ENCODE results near the gene HCN3.

HCN3 gene

DNA sequence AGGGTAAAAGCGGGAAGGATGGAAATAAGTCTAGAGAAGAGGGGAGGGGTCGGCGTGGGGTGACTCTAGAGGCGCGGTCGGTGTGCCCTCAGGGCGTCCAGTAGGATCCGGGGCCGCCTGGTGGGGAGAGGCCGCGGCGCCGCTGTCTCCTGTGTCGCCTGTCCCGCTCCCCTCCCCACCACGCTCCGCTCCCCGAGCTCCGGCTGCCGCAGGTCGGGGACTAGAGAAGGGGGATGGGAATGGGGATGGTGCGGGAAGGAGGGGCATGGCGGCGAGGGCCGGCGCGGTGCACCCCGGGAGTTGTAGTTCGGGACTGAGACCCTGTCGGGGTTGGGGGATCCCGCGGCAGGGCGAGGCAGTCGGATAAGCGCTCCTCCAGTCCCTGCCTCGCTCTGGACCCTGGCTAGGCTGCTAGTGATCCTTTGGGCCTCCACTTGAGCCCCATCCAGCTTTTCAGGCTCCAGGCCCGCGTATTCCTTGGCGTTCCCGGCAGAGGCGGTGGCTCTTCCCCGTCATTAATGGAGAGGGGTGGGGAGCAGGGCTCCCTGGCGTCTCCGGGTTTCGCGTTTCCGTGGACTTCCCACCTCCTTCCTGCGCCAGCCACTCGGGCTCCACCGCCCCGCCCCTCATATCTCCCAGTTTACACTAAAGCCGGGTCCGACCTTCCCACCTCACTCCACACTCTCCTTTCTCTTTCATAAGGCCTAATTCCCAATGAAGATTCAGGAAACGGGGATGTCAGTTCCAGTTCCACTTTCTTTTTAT, 21.8 kb upstream of the HCN3 start, which contains the start of gene ENTREP3:
TSS of gene ENTREP3 (minus strand) at position 241 of the 765 bp plus-strand sequence. CDS start 606 bp downstream, outside the sequence.
- H3K4me3 ChIP-seq (replicated peaks; ENCODE audit: low read depth, low read length) = peak within 1 kb of the TSS; percentile 82
- TF ChIP-seq, protein P1, sequence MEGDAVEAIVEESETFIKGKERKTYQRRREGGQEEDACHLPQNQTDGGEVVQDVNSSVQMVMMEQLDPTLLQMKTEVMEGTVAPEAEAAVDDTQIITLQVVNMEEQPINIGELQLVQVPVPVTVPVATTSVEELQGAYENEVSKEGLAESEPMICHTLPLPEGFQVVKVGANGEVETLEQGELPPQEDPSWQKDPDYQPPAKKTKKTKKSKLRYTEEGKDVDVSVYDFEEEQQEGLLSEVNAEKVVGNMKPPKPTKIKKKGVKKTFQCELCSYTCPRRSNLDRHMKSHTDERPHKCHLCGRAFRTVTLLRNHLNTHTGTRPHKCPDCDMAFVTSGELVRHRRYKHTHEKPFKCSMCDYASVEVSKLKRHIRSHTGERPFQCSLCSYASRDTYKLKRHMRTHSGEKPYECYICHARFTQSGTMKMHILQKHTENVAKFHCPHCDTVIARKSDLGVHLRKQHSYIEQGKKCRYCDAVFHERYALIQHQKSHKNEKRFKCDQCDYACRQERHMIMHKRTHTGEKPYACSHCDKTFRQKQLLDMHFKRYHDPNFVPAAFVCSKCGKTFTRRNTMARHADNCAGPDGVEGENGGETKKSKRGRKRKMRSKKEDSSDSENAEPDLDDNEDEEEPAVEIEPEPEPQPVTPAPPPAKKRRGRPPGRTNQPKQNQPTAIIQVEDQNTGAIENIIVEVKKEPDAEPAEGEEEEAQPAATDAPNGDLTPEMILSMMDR (IDR thresholded peaks at IDR 0.05; ENCODE audit: low read depth, low read length, missing control alignments) = no peak
- no peak for DNase-seq (ENCODE audit: extremely low read depth, low read depth)

DNA sequence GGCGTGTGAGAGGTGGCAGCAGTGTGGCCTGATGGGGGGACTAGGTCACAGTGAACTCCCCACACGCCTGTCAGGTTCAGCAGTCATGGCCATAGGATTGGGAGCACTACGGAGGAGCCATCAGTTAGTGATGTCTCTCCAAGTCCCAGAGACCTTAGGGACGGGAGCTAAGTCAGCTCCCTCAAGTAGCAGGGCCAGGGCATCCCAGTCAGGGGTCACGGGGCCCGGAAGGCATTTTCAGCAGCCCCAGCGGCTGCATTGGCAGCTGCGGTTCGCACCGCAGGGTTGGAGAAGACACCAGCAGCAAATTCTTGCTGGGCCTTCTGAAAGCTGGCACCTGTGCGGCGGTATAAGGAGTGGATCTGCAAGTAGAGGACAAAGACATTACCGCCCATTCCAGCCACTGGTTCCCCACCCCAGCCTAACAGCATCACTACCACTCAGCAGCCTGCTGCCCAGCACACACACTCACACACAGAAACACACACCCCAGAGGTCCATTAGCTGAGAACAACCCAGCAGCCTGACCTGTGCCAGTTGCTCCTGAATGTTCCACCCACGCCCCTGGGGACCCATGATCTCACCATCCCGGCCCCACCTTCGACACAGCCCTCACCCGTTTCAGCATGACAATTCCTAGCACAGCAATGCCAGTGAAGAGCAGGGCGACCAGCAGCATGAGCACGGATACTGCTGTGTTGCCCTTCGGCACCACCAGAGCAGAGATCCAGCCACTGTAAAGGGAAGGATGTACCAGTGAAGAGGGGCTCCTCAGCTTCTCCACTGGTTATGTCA, 21.0 kb upstream of the HCN3 start:
- TF ChIP-seq, protein P1 (IDR thresholded peaks at IDR 0.05; ENCODE audit: low read depth, low read length, missing control alignments) = no peak
- no peak for DNase-seq (ENCODE audit: extremely low read depth, low read depth)
- peak overlapping the region; percentile 82 for H3K4me3 ChIP-seq (replicated peaks; ENCODE audit: low read depth, low read length)

DNA sequence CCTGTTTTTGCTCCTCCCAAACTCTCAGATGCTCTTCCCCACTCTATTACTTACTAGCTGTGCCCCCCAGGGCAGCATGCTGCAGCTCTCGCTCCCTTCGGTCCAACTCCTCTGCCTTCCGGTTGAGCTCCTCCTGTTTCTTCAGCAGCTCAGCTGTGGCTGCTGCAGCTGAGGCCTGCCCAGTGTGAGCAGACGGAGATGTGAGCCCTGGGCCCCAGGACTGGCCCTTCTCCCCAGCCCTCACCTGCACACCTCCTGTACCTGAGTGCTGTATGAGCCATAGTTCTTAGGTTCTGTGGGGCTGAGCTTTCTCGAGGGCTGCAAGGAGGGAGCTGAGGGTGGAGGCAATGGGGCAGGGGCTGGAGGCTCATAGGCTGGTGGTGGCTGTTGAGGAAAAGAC, 17.0 kb upstream of the HCN3 start:
- no peak for DNase-seq (ENCODE audit: extremely low read depth, low read depth)
- no peak overlapping the region for H3K4me3 ChIP-seq (replicated peaks; ENCODE audit: low read depth, low read length)
- TF ChIP-seq, protein P1 (IDR thresholded peaks at IDR 0.05; ENCODE audit: low read depth, low read length, missing control alignments) = no peak

DNA sequence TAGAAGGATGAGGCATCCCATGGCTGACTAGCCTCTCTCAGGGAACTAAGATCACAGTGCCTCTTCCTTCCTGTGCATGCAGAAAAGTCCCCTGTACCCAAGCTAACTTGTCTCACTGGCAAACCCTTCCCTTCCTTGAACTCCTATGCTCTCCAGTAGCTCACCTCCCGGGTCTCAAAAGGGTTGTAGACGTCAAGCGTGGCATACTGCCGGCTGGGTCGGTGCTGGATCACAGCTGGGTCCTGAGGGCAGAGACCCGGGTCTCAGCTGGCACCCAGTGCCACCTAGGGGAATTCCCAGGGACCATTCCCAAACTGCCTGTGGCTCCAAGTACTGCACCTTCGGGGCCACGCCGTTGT, 15.8 kb upstream of the HCN3 start:
- DNase-seq (ENCODE audit: extremely low read depth, low read depth) = no peak
- peak overlapping the region; percentile 84 for H3K4me3 ChIP-seq (replicated peaks; ENCODE audit: low read depth, low read length)
- TF ChIP-seq, protein P1 (IDR thresholded peaks at IDR 0.05; ENCODE audit: low read depth, low read length, missing control alignments) = no peak

DNA sequence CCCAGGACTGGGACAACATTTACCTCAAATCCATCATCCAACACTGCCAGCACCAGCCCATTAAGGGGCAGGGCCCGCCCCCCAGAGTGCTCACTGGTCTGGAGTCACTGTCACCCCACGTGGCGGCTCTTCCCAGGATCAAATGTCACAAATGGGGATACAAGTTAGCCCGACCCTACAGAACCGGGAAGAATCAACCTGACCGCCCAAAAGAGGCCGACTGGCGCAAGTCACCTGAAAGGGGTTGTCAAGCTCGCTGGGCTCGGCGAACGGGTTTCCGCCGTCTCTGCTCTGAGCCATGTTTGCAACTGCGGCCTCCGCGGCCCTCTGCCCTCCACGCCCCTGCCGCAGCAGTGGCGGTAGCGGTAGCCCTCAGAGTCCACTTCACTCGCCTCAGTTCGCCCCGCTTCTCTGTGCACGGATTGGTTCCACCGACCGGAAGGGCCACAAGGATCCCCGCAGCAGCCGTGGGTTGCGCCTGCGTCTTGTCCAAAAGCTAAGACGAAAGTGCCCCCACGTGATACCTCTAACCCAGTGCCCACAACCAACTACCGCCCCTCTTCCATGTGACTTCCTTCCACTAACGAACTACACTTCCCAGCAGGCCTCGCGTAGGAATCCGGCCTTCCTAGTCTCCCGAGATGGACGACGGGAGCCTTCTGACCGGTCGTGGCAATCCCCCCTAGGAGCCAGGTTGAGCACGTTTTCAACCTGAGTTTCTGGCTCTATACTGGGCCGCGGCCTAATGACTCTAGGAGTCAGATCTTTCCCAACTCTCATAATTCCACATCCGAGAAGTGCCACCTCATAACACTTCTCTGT, 15.2 kb upstream of the HCN3 start, which contains the start of gene SCAMP3:
TSS of gene SCAMP3 (minus strand) at position 509 of the 822 bp plus-strand sequence. CDS start at position 300, 209 bp downstream.
- peak; percentile 97 for DNase-seq (ENCODE audit: extremely low read depth, low read depth)
- H3K4me3 ChIP-seq (replicated peaks; ENCODE audit: low read depth, low read length) = peak within 1 kb of the TSS; percentile 84
- TF ChIP-seq, protein P1 (IDR thresholded peaks at IDR 0.05; ENCODE audit: low read depth, low read length, missing control alignments) = no peak

DNA sequence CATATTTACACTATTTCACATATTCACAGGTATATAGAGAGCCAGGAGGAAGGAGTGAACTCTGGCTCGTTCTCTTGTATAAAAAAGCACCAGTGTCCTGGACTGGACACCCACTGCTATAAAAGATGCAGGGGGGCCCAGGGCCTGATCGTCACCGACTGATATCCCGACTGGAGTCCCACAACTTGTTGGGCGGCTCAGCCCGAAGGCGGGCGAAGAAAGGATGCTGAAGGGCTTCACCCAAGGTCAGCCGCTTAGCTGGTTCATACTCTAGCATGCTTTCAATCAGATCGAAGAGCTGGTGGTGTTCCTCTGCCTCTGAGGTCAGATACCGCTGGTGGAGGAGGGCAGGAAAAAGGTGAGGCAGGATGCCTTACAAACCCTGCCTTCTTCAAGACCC, 14.2 kb upstream of the HCN3 start:
- no peak overlapping the region for H3K4me3 ChIP-seq (replicated peaks; ENCODE audit: low read depth, low read length)
- TF ChIP-seq, protein P1 (IDR thresholded peaks at IDR 0.05; ENCODE audit: low read depth, low read length, missing control alignments) = no peak
- no peak for DNase-seq (ENCODE audit: extremely low read depth, low read depth)

All from HFF-Myc (cell line).